Kidney (tissue), 14 donors: ENCODE results near the gene VCL. TPM values are rescaled to one million over a fixed set of nuclear protein-coding genes. Genes with fewer than 3 reads are reported as not detected.
A peak's percentile ranks its signal among the peaks of the same experiment; 100 is the strongest.

Source experiments
- DNase-seq, 5 donors: peaks; one replicate each; pipeline ENCODE4 v3.0.0-alpha.2; 2013 to 2020
- FAIRE-seq: peaks from 2 replicates; lab custom pipeline; 2012; peaks lifted over from hg19 to GRCh38; lab: Jason Lieb, UNC
- H3K27ac ChIP-seq, 2 donors: one replicate each; pipeline ENCODE4 v1.7.0; 2013; ENCODE audit warnings: low read depth in 2 of 2, low read length in 2 of 2, inconsistent platforms in 1 of 2
- H3K27me3 ChIP-seq: one replicate; pipeline ENCODE4 v1.7.1; 2013; ENCODE audit warnings: low read length, inconsistent platforms; ENCODE audit not compliant: control insufficient read depth, insufficient read depth
- H3K36me3 ChIP-seq, 3 donors: one replicate each; pipeline versions ENCODE4 v1.7.0 to v1.7.1; 2013; ENCODE audit warnings: low read length in 3 of 3, control low read depth in 1 of 3, inconsistent platforms in 1 of 3; ENCODE audit not compliant: insufficient read depth in 3 of 3, control insufficient read depth in 2 of 3
- H3K4me1 ChIP-seq, 3 donors: one replicate each; pipeline versions ENCODE4 v1.7.0 to v1.7.1; 2013; ENCODE audit warnings: low read length in 3 of 3, inconsistent platforms in 1 of 3, low read depth in 1 of 3; ENCODE audit not compliant: control insufficient read depth in 2 of 3, insufficient read depth in 2 of 3
- H3K4me3 ChIP-seq, 3 donors: one replicate each; pipeline versions ENCODE4 v1.7.0 to v1.8.1; 2013; ENCODE audit warnings: low read length in 3 of 3, control low read depth in 1 of 3, inconsistent platforms in 1 of 3
- H3K9ac ChIP-seq, 3 donors: one replicate each; pipeline versions ENCODE4 v1.7.0 to v1.7.1; 2013; ENCODE audit warnings: low read length in 3 of 3, control low read depth in 1 of 3, inconsistent platforms in 1 of 3
- H3K9me3 ChIP-seq, 3 donors: one replicate each; pipeline versions ENCODE4 v1.7.0 to v1.7.1; 2013; ENCODE audit warnings: low read length in 3 of 3, control low read depth in 1 of 3, inconsistent platforms in 1 of 3; ENCODE audit not compliant: control insufficient read depth in 2 of 3, insufficient read depth in 1 of 3
- intact Hi-C: fragments of 100-400 bp; cut with DNase I; formaldehyde crosslinking; loops from one replicate; pipeline ENCODE4 v1.11.1; 2022
- polyA plus RNA-seq: library from polyadenylated mRNA; stranded (reverse); fragments of 350-450 nt; fragmentation: Illumina TruSeq; extraction: RNeasy Lipid Tissue Mini Kit (QIAGEN cat#74804); gene quantifications from one replicate; pipeline ENCODE4 v1.2.3, GENCODE V29; 2014; ENCODE audit warnings: low read depth, low replicate concordance; ENCODE audit not compliant: insufficient read depth
- total RNA-seq: library from RNA; stranded (reverse); fragmentation: NEBNext Ultra II Directional; extraction: Animal tissue kit (Norgen Biotek cat#: 25700); gene quantifications from one replicate; pipeline ENCODE4 v1.2.1, GENCODE V29; 2021
- TF ChIP-seq, protein P1 (sequence below): IDR thresholded peaks from 3 replicates; pipeline ENCODE4 v1.5.1; 2012; ENCODE audit warnings: mild to moderate bottlenecking, moderate library complexity, borderline replicate concordance; ENCODE audit not compliant: insufficient read depth; ENCODE audit errors: extremely low read depth
- donor health status: control.
- donor health status: control.
- donor health status: control.
- donor health status: control.
- donor health status: control.
- donor health status: DM: yes; HTN: yes; CAD: no.
- donor health status: Normal renal cell carcinoma (clear cell type).

Gene VCL
- total and polyA plus RNA-seq, 2 donors from 2014 or later: 23.8 to 167 TPM

DNA sequence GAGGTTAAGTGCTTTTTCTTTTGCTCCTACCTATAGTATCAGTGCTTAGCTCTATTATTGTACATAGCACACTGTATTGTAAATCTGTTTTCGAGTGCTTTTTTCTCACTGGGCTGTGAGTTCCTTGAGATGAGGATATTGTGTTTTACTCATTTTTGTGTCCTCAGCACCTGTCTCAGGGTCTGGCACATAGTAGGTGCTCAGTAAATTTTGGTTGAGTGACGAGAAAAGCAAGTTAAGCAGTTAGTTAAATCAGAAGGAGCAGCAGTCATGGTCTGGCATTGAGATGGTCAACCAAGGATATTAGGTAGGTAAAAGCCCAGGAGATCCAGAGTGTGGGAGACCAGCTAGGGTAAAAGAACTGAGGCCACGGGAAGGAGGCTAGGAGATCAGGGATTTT lies 101.5 kb downstream of the VCL start:
- Histone ChIP-seq H3K9me3 (no peaks in the 10 kb centered on the region), H3K4me3 (no peak overlapping the region), H3K36me3 (peaks cover 13 to 51% (median 28%) of the 10 kb centered on the region in 3 donors), H3K27ac (no peak overlapping the region), H3K4me1 (no peaks in the 10 kb centered on the region), H3K9ac (no peak overlapping the region), H3K27me3 (no peaks in the 10 kb centered on the region)
- intact Hi-C loops: no loop called here
- DNase-seq: no peak
- no peak for FAIRE-seq
- TF ChIP-seq, protein P1, sequence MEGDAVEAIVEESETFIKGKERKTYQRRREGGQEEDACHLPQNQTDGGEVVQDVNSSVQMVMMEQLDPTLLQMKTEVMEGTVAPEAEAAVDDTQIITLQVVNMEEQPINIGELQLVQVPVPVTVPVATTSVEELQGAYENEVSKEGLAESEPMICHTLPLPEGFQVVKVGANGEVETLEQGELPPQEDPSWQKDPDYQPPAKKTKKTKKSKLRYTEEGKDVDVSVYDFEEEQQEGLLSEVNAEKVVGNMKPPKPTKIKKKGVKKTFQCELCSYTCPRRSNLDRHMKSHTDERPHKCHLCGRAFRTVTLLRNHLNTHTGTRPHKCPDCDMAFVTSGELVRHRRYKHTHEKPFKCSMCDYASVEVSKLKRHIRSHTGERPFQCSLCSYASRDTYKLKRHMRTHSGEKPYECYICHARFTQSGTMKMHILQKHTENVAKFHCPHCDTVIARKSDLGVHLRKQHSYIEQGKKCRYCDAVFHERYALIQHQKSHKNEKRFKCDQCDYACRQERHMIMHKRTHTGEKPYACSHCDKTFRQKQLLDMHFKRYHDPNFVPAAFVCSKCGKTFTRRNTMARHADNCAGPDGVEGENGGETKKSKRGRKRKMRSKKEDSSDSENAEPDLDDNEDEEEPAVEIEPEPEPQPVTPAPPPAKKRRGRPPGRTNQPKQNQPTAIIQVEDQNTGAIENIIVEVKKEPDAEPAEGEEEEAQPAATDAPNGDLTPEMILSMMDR: no peak

DNA sequence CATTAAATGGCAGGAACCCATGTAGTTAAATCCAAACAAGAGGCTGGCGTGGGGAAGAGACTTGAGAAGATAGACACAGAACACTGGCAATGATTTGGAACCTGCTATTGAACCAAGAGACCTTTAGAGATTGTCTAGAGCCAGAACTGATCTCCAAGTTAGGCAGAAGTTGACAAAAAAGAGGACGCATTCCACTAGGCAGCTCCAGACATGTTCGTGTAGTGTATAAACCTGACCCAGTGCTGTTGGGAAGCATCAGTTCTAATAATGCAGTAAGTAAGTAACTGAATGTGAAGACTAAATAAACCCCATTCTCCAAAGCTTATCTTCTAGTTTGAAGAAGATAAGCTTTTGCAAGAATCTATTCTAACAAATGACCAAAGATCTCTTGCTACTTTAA lies 101.9 kb downstream of the VCL start:
- FAIRE-seq (no peak), DNase-seq (no peak)
- no peak overlapping the region for H3K4me3 ChIP-seq
- no peaks in the 10 kb centered on the region for H3K4me1 ChIP-seq
- no peaks in the 10 kb centered on the region for H3K9me3 ChIP-seq
- H3K27me3 ChIP-seq: no peaks in the 10 kb centered on the region
- TF ChIP-seq, protein P1: no peak
- intact Hi-C loops: no loop called here
- no peak overlapping the region for H3K27ac ChIP-seq
- no peak overlapping the region for H3K9ac ChIP-seq
- H3K36me3 ChIP-seq: peaks cover 13 to 50% (median 27%) of the 10 kb centered on the region in 3 donors

DNA sequence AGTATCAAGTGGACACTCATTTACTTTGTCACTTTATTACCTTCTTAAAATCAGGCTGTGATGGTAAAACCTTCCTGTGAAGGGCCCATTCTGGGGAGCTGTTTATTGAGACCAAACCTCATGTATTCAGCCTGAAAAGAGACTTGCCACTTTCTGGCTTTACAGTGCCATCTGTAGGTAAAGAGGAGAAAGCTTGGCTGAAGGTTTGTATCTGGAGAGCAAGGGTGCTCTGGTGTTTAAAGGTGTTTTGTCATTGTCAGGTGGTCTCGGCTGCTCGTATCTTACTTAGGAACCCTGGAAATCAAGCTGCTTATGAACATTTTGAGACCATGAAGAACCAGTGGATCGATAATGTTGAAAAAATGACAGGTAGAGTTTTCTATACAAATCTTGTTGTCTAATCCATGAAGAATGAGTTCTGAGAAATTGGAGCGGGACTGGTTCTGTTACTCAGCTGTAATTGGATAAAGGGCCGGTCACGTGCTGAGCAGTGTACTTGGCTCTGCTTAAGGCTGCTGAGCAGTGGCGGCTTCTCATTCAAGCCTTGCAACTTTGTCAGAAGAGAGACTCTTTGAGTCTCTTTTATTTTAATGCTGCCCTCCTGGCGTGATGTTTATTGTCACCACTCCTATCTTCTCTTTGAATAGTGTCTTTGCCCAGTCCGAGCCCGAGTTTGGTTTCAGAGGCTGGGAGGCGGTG lies 105.8 kb downstream of the VCL start:
- DNase-seq (peak in 1 of 5 donors; percentile 19), FAIRE-seq (no peak)
- Histone ChIP-seq H3K36me3 (peaks cover 12 to 48% (median 31%) of the 10 kb centered on the region in 3 donors), H3K9me3 (no peaks in the 10 kb centered on the region), H3K9ac (no peak overlapping the region), H3K4me3 (no peak overlapping the region), H3K4me1 (no peaks in the 10 kb centered on the region), H3K27ac (no peak overlapping the region), H3K27me3 (no peaks in the 10 kb centered on the region)
- intact Hi-C loops: no loop called here
- TF ChIP-seq, protein P1: no peak
